HG03457 (cell line): Measurements from ENCODE around the gene ASCC2.
A peak's percentile ranks its signal among the peaks of the same experiment; 100 is the strongest.

Experiments used
- ATAC-seq: cut with Tn5 transposase; IDR thresholded peaks from one replicate; pipeline ENCODE4 v1.9.1; 2021; ENCODE audit warnings: moderate number of reproducible peaks; ENCODE audit not compliant: unreplicated experiment

Gene ASCC2

DNA sequence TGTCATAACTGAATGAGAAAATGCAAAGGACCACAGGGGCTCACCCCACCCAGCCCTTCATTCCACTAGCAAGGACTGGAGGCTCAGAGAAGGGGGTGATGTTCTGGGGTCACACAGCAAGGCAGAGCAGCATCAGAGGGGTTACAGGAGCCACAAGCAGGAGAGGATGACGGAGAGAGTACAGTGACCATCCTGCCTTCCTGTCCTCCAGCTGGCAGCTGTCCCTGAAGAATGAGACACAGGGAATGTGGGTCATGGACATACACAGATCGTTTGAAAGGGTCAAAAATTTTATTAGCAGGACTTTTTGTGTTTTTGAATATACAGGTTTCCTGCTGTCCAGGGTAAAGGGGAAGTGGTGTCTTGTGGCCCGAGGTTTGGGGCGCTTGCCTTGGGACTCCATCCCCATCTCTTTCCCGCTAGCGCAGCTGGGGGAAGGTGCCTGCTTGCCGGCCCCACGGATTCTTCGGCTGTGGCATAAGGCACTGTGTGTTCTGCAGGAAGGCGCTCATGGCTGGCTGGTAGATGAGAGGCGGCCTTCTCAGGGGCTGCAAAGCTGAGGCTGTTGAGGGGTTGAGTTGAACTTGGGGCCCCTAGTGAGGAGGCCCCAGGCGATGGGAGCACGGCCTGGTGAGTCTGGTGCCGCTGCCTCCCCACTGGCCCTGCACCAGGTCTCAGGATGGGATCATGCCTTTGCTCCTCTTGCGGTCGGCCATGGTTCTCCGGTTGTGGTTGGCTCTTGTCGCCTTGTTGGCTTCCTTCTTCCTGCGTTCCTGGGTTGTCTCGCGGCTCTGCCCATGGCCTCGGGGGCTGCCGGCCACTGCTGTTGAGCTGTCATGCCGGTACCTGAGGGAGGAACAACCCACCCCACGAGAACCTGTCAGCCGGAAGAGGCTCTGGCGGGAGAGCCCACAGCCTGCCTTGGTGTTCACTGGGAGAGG lies 49.5 kb downstream of the ASCC2 start:
- no peak for ATAC-seq

DNA sequence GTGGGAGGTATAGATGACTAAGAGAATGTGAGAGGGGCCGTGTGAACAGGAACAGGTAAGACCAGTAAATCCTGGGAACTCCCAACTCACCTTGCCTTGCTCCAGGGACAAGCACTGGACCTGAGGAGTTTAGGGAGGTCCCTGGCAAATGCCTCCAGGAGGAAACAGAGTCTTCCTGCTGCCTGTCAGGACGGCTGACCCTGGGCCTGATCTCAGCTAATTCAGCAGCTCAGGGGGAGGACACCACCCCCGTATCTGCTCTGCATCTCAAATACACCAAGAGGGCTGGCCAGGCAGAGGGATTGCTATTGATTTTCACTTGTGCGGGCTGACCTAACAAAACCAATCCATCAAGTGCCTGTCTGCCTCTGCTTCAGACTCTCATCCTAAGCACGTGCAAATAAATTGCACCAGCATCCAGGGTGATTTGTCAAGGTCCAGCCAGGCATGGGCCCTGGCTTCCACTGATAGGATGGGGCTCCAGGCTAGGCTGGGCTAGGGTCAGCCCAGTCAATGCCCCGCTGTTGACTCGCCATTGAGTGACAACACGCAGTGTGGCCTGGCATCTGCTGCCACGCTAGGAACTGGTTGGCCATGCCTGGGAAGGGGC lies 50.6 kb downstream of the ASCC2 start:
- ATAC-seq: no peak

DNA sequence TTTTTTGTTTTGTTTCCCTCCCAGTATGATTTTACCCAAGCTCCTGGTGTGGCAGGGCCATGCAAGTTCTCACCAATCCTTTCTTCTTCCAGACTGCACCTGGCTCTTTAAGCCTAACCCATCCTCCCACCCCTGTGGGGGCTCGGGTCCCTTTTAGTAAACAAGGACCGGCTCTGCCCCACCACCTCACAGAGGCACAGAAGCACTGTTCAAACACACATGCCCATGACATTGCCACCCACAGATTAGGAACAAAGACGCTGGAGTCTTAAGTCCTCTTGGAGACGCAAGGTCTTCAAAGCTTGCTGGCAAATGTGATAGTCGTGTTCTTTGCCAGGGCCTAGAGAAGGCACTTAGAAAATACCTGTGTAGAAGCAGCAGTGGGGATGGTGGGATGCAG lies 52.0 kb downstream of the ASCC2 start:
- no peak for ATAC-seq

DNA sequence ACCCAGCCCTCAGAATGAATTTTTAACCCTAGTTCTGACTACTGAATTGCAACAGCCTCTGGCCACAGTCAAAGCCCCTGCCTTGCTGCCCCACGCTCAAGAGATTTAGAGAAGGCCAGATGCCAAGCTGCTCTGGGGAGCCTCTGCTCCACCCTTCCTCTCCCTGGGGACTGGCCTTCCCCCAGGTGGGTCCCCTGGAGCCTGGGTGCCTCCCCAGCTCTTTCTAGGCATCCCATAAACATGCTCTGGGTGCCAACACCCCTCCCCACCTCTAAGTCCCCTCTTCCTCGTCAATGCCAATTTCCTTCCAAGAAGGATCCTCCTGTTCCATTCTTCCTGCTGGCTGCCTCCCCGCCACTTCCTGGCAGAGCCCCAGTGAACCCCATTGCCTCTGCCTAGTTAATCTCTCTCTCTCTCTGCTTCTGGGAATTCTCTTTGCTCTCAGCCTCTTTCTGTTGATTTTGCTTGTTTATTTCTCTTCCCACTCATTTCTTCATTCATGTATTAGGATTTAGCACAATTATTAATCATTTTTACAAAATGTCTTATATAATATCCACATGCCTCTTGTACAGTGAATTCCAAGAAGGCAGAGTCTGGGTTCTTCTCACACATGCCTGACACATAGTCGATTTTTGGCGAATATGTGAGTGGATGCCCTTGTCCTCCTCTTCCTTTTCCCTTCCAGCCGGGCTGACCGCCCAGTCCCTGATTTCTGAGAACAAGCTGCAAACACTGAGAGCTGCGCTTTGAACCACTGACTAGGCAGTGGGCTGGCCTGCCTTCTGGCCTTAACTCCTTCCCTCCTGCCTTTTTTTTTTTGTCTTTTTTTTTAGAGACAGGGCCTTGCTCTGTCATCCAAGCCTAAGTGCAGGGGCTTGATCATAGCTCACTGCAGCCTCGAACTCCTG lies 53.4 kb downstream of the ASCC2 start:
- ATAC-seq: no peak

DNA sequence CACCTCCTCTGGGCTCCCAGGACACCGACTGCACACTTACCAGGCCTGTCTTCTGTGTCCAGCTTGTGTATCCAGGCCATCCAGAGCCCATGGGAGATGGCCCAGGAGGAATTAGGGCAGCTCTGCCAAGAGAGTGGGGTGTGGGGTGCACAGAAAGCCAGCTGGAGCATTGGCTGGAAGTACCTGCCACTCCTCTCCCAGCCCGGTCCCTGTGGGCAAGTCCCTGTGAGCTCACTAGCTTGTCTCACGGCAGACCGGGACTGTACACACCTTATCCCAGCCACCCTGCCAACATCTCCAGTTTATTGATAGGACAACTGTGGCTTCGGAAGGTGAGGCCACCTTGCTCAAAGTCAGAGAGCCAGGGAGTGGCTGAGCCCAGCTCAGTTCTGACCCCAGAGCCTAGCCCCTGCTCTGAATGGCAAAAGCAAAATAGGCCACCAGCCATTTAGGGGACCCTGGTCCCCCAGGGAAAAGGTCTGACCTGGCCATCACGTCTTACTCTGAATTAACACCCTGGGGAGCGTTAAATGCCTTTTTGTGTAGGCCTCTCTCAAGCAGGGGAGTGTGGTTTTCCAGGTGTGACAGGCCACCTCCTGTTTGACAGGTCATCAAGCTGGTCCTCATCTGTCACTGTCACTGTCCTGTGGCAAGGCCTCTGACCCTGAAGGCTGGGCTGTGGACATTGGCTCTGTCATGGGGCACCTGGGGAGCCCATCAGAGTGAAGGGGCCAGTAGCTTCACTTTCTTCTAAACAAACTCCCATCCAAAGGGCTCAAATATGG lies 55.8 kb downstream of the ASCC2 start:
- no peak for ATAC-seq

DNA sequence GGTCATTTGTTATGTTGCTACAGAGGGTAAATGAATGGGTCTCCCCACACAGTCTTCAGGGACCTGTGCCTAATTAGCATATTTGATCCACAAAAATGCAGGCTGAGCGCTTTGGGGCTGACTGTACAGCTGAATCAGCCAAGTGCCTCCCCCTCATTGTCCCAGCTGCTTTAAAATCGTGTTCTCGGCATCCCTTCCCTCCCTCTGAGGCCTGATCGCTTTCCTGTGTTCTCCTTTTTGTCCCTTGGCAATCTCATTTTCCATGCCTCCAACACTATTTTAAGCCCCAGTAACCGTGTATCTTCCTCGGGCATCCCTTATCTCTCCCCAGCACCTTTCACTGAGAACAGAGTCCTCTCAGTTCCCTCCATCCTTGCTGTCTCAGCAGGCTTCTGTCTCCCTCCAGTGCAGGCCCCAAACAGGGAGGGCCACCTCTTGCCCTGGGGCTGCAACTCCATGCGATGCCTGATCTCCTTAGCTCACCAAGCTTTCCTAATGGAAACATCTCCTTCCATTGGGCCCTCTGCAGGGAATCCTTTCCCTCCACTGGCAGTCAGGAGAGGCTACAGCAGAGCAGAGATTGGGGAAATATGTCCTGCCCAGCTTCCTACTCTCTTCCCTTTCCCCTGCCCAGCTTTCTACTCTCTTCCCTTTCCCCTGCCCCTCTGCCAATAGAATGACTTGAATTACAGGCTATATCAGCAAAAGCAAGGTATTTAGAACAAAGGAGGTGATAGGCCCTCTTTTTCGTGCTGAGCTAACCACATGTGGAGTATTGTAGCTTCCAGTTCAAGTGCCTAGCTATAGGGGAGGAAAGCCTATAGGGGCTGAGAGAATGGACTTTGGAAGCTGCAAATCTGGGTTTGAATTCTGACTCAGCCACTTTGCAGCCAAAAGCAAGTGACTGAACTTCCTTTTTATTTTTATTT lies 57.1 kb downstream of the ASCC2 start:
- ATAC-seq: no peak

DNA sequence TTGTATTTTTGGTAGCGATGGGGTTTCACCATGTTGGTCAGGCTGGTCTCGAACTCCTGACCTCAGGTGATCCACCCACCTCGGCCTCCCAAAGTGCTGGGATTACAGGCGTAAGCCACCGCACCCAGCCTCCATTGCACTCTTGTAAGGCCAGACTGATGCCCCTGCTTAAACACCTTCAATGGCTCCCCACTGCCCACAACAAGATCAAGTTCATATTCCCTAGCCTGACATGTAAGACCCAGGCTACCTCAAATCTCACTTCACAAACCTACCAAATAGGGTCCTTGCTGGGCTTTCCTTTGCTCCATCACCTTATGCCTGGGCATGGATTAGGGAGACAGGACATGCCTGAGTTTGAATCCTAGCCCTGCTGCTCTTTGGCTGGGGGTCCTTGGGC lies 57.9 kb downstream of the ASCC2 start:
- ATAC-seq: no peak

DNA sequence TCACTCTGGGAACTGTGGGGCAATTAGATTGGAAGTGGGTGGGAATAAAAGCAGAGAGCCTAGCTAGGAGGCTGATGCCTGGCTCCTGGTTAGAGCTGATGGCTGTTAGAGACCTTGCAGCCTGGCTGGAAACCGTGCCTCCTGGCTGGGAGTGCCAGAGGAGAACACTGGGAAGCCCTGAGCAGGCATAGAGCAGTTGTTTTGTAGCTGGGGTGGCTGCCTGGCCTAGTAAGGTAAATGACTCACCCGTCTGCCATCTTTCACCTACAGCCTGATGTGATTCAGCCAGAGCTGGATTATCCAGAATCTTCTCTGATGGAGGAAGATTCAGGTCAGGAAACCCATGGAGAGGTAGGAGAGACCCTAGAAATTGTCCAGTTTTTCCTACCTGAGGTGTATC lies 64.8 kb downstream of the ASCC2 start:
- no peak for ATAC-seq

DNA sequence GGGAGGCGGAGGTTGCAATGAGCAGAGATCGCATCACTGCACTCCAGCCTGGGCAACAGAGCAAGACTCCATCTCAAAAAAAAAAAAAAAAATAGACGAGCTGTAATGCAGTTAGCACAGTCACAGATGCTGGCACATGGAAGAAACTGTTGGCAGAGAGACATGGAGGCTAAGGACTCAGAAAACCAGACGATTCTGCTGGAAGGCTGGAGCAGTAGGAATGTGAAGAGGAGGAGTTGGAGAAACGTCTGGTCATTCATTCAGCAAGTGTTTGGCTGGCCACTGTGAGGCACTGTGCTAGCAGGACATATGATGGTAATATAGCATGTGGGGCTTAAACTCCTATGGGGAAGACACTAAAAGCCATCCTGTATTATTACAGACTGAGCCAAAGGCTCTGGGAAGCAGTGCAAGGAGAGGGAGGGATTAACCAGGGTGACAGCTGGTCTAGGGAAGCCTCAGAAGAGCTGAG lies 65.9 kb downstream of the ASCC2 start:
- no peak for ATAC-seq

DNA sequence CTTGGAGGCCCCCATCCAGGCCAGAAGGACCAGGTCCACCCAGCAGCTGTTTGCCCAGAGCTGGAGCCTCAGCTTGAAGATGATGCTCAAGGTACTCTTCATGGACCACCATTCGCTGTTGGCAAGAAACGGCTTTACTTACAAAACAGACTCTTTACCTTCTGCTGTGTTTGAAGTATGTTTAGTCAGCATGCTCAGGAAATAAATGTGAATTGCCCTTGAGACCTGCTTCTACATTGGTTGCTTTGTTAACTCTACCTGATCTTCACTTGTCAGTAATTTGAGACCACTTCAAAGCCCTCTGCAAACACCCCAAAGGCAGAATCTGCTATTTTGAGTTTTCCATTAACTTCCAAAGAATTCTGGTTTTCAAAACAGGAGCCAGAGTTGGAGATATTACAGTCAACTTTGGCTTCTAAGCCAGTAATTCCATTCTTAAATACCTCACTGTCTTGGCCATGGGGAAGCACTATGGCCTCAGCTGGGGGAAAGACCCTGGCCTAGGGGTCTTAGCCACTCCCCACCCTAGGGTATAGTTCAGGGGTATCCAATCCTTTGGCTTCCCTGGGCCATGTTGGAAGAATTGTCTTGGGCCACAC lies 68.3 kb downstream of the ASCC2 start:
- ATAC-seq: no peak

DNA sequence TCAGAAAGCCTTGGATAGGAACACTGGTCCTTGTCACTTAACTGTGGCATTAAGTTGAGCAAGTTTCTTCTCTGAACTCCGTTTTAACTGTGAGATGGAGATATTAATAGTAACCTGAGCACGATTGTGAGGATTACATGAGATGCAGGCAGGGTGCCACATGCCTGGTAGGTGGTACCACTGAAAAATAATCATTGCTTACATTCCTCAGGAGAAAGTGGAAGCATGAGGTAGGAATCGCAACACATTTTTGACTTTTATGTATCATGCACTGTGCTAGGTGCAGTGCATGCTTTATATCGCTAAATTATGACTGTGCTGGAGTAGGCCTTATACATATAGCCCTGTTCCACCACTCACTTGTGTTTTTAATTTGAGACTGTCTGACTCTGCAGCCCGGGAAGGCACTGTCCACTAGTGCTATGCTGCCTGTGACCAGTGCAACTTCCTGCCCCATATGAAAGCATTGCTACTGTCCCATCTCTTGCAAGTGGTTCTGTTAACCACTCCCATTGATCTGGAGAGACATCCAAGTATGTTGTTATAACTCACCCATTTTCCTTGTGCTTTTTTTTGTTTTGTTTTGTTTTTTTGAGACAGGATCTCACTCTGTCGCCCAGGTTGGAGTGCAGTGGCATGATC lies 69.9 kb downstream of the ASCC2 start:
- no peak for ATAC-seq

DNA sequence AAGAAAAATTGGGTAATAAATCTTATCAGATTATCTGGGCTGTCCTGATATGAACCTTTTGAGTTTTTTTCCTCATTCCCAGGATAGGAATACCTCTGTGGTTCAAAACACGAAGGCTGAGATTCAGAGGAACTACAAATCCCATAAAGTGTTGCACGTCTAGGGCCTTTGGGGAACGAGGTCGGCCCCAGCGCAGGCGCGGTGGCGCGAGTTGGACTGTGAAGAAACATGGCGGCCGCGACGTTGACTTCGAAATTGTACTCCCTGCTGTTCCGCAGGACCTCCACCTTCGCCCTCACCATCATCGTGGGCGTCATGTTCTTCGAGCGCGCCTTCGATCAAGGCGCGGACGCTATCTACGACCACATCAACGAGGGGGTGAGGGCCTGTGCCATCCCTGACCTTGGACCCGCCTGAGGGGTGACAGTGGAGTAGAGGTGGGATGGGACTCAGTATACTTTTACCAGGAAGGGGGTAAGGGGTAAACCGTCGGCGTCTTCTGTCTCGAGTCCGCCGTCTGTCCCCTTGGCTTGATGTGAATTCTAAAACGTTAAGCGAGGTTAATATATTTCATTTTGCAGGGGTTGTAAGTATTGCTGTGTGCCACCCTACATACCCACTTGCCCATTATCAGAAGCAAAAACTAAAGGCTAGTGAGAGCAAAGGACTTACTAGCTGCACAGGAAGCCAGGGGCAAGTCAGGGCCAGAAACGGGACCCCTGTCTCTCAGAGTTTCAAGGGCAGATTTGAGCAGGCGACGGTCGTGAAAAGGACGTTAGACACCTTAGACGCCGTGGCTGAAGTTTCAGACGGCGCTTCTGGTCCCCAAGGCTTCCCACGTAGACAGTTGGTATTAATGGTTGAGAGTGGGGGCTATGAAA lies 70.7 kb downstream of the ASCC2 start, which contains the start of gene UQCR10:
UQCR10 (plus strand) TSS at position 199 of the 881 bp plus-strand sequence; CDS start at position 229, 30 bp downstream.
- ATAC-seq: peak; percentile 48

DNA sequence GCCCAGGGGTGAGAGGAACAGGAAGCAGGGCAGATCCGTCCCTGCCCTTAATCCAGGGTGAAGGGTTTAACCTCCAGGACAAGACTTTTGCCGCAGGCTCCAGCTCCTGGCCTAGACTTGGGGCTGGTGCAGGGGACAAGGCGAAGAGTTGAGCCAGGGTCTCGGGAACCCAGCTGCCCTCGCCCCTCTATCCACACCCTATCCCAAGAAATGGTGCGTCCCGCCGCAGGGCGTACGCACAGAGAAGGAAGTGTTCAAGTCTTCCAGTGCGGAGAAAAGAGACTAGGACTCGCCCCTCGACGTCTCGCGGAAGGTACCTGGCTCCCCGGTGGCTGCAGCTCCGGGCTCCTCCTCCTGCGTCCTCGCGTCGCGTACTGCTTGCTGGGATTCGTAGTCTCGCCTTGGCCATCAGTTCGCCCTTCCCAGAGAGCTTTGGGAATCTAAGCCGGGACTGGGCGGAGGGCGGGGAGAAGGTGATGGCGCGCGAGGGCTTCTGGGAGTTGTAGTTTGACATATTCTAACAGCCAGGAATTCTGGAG lies 71.4 kb downstream of the ASCC2 start, which contains the start of gene ZMAT5:
ZMAT5 (minus strand) TSS at position 376 of the 539 bp plus-strand sequence. CDS start 18,463 bp downstream, outside the sequence.
- ATAC-seq: peak; percentile 80

DNA sequence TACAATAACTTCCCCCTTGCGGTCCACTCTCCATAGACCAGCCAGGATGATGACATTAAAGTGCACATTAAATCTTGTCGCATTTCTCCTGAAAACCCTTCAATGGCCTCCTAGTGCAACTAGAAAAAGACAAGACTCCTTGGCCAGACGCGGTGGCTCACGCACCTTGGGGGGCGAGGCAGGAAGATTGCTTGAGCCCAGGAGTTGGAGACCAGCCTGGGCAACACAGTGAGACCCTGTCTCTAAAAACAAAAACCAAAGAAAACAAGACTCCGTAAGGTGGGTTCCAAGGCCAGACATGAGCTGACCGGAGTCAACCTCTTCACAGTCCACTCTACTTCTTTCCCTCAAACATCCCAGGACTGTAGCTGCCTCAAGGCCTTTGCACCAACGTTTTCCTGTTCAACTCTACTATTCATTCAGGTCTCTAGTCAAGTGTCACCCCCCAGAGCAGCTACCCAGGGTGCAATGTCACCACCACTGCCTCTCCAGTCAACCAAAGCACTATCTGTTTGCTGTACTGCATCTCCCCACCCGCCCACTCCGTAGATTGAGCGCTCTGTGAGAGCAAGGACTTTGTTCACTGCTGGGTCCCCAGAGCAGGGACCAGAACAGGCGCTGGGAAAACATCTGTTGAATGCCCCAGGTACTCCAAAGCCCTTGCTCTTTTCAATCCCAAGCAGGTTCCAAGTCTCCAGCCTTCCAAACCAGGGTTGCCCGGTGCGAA lies 72.0 kb downstream of the ASCC2 start:
- peak; percentile 28 for ATAC-seq

DNA sequence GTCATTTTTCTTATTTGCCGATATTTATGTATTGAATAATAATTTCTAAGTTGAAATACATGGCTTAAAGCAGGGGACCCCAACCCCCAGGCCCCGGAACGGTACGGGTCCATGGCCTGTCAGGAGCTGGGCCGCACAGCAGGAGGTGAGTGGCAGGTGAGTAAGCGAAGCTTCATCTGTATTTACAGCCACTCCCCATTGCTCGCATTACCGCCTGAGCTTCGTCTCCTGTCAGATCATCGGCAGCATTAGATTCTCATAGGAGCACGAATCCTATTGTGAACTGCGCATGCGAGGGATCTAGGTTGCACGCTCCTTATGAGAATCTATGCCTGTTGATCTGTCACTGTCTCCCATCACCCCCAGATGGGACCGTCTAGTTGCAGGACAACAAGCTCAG lies 75.8 kb downstream of the ASCC2 start:
- ATAC-seq: no peak

DNA sequence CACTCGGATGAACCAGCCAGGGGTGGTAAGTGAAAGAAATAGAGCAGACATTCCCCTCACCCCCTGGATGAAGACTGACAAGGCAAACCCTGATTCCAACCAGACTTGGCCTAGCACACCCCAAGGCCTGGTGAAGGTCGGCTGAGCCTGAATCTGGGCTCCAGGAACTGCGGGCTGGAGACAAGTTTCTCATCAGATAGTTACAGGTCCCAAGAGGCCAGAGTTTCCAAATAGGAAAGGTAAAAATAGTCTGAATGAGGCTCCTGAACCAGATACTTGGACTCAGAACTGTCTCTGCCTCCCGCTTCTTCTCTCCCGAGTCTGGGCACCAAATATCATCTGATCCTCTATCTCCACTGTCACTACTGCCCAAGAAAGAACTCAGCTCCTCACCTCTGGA lies 79.1 kb downstream of the ASCC2 start:
- no peak for ATAC-seq
